Trophoblast cell (in vitro differentiated cells and primary cell): ENCODE measurements around the gene DOC2A.
A peak's percentile ranks its signal among the peaks of the same experiment; 100 is the strongest.

Experiments used
- DNase-seq, 2 donors: peaks; one replicate each; pipeline ENCODE4 v3.0.0-alpha.2; 2016
- H2AFZ ChIP-seq: 2 replicates; pipeline ENCODE4 v1.6.1; 2013; ENCODE audit warnings: low read length, moderate library complexity, mild to moderate bottlenecking; ENCODE audit not compliant: insufficient read depth, poor library complexity
- H2AK5ac ChIP-seq: 2 replicates; pipeline ENCODE4 v1.6.1; 2013; ENCODE audit warnings: mild to moderate bottlenecking, low read length
- H2BK120ac ChIP-seq: 2 replicates; pipeline ENCODE4 v1.6.1; 2013; ENCODE audit warnings: low read length, mild to moderate bottlenecking, moderate library complexity; ENCODE audit not compliant: insufficient read depth, poor library complexity
- H2BK12ac ChIP-seq: 2 replicates; pipeline ENCODE4 v1.6.1; 2013; ENCODE audit warnings: mild to moderate bottlenecking, low read length, moderate library complexity
- H2BK5ac ChIP-seq: 2 replicates; pipeline ENCODE4 v1.6.1; 2013; ENCODE audit warnings: low read length, low read depth, moderate library complexity, mild to moderate bottlenecking; ENCODE audit not compliant: poor library complexity
- H3K14ac ChIP-seq: 2 replicates; pipeline ENCODE4 v1.6.1; 2013; ENCODE audit warnings: mild to moderate bottlenecking, low read length
- H3K18ac ChIP-seq: 2 replicates; pipeline ENCODE4 v1.6.1; 2013; ENCODE audit warnings: mild to moderate bottlenecking, low read length
- H3K23ac ChIP-seq: 2 replicates; pipeline ENCODE4 v1.6.1; 2013; ENCODE audit warnings: low read length
- H3K27ac ChIP-seq: 2 replicates; pipeline ENCODE4 v1.5.1; 2013; ENCODE audit warnings: low read depth, mild to moderate bottlenecking, inconsistent platforms, low read length, moderate library complexity
- H3K27me3 ChIP-seq: 2 replicates; pipeline ENCODE4 v1.6.1; 2013; ENCODE audit warnings: inconsistent platforms, mild to moderate bottlenecking, low read length, moderate library complexity; ENCODE audit not compliant: insufficient read depth
- H3K36me3 ChIP-seq, 2 experiments: 1 replicate in 1 of 2; 2 replicates in 1 of 2; pipeline ENCODE4 v1.6.1; 2013; ENCODE audit warnings: low read length in 2 of 2, mild to moderate bottlenecking in 2 of 2, moderate library complexity in 1 of 2; ENCODE audit not compliant: insufficient read depth in 2 of 2, control insufficient read depth in 1 of 2
- H3K4ac ChIP-seq: 2 replicates; pipeline ENCODE4 v1.6.1; 2013; ENCODE audit warnings: low read depth, mild to moderate bottlenecking, low read length, moderate library complexity
- H3K4me1 ChIP-seq, 2 experiments: 1 replicate in 1 of 2; 2 replicates in 1 of 2; pipeline ENCODE4 v1.6.1; 2013; ENCODE audit warnings: low read length in 2 of 2, mild to moderate bottlenecking in 2 of 2, moderate library complexity in 1 of 2; ENCODE audit not compliant: insufficient read depth in 2 of 2, control insufficient read depth in 1 of 2
- H3K4me2 ChIP-seq: 2 replicates; pipeline ENCODE4 v1.6.1; 2013; ENCODE audit warnings: inconsistent platforms, mild to moderate bottlenecking, low read length, moderate library complexity
- H3K4me3 ChIP-seq: 2 replicates; pipeline ENCODE4 v1.5.1; 2013; ENCODE audit warnings: mild to moderate bottlenecking, low read depth, low read length, inconsistent platforms
- H3K79me1 ChIP-seq: one replicate; pipeline ENCODE4 v1.6.1; 2013; ENCODE audit warnings: low read length
- H3K79me2 ChIP-seq: 2 replicates; pipeline ENCODE4 v1.6.1; 2013; ENCODE audit warnings: low read length, mild to moderate bottlenecking; ENCODE audit not compliant: control insufficient read depth, insufficient read depth, poor library complexity
- H3K9ac ChIP-seq: 2 replicates; pipeline ENCODE4 v1.6.1; 2013; ENCODE audit warnings: mild to moderate bottlenecking, low read length
- H3K9me3 ChIP-seq: 2 replicates; pipeline ENCODE4 v1.6.1; 2013; ENCODE audit warnings: low read depth, mild to moderate bottlenecking, control low read depth, inconsistent platforms, low read length; ENCODE audit not compliant: insufficient read depth
- H4K12ac ChIP-seq: 2 replicates; pipeline ENCODE4 v1.6.1; 2013; ENCODE audit warnings: low read depth, mild to moderate bottlenecking, low read length, moderate library complexity
- H4K8ac ChIP-seq: 2 replicates; pipeline ENCODE4 v1.6.1; 2013; ENCODE audit warnings: low read depth, mild to moderate bottlenecking, low read length, moderate library complexity
- H4K91ac ChIP-seq: one replicate; pipeline ENCODE4 v1.6.1; 2013; ENCODE audit warnings: low read depth, mild to moderate bottlenecking, low read length, moderate library complexity
- WGBS: extraction: QIAGEN DNeasy Blood & Tissue Kit; methylation state at CpG from one replicate; pipeline ENCODE4 v1.1.7; 2013; ENCODE audit warnings: missing lambda C conversion rate; ENCODE audit not compliant: insufficient read length, insufficient coverage; ENCODE audit errors: extremely low coverage; 5-methylcytosine and 5-hydroxymethylcytosine counted together

Gene DOC2A

DNA sequence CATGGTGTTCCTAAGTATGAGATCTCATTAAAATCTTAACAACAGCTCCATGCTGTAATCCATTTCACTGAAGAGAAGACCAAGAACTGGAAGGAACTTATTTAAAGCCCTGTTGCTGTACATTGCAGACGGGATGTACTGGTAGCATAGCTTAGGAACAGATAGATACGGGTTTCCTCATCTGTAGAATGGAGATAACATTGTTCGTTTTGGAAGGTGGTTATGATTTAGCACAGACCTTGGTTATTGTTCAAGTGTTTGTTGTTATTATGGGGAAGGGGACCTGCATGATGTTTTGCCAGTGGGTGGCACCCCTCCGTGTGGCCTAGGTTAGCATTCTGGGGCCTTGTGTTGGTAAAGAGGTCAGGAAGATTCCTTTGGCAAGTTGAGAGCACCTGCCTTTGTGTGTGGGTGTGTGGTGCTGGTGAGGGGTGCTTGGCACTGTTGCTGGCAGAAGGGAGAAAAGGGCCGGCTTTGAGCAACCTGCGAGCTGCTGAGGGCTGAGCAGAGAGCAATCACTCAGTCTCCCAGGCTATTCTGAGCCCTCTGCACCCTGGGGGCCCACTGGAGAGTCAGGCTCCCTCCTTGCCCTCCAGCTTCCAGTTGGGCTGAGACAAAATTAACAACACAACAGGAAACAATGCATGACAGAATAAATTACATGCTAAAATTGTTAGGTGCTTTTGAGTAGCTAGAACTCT, 34.9 kb downstream of the DOC2A start:
- Histone ChIP-seq H2BK12ac (no peak overlapping the region), H2BK5ac (no peak overlapping the region), H2BK120ac (no peak overlapping the region), H4K8ac (no peak overlapping the region), H3K4ac (no peak overlapping the region), H2AK5ac (no peak overlapping the region), H4K91ac (no peak overlapping the region), H3K4me3 (no peak overlapping the region), H3K14ac (no peak overlapping the region), H3K79me2 (peaks cover 15% of the 10 kb centered on the region), H3K18ac (no peak overlapping the region), H3K27me3 (no peaks in the 10 kb centered on the region), H3K9me3 (no peaks in the 10 kb centered on the region), H3K79me1 (peaks cover 10% of the 10 kb centered on the region), H3K4me1 (peaks cover 9 to 22% of the 10 kb centered on the region in 2 experiments), H2AFZ (no peak overlapping the region), H4K12ac (no peak overlapping the region), H3K27ac (no peak overlapping the region), H3K23ac (no peak overlapping the region), H3K36me3 (peaks cover 34 to 42% of the 10 kb centered on the region in 2 experiments), H3K9ac (no peak overlapping the region), H3K4me2 (peak overlapping the region; percentile 42)
- DNase-seq = peak in 1 of 2 donors; percentile 25
- no CpG with 5 or more reads among the region's 6 CpGs for WGBS

DNA sequence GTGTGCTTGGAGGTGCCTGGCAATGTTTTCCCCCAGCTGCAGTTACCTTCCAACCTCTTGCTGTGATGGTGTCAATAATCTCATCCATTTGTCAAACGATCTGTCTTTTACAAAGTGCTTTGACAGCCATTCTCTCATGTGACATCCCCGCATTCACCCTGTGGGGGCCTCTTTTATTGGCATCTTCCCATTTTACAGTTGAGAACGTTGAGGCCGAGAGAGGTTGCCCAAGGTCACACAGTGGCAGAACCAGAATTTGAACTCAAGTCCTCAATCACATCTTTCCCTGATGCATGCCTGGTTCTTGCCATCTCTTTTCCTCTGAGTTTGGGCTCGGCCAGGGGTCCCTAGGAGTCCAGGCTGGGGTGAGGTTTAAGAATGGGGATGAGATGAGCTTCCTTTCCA, 35.7 kb downstream of the DOC2A start:
- H2AK5ac ChIP-seq = no peak overlapping the region

DNA sequence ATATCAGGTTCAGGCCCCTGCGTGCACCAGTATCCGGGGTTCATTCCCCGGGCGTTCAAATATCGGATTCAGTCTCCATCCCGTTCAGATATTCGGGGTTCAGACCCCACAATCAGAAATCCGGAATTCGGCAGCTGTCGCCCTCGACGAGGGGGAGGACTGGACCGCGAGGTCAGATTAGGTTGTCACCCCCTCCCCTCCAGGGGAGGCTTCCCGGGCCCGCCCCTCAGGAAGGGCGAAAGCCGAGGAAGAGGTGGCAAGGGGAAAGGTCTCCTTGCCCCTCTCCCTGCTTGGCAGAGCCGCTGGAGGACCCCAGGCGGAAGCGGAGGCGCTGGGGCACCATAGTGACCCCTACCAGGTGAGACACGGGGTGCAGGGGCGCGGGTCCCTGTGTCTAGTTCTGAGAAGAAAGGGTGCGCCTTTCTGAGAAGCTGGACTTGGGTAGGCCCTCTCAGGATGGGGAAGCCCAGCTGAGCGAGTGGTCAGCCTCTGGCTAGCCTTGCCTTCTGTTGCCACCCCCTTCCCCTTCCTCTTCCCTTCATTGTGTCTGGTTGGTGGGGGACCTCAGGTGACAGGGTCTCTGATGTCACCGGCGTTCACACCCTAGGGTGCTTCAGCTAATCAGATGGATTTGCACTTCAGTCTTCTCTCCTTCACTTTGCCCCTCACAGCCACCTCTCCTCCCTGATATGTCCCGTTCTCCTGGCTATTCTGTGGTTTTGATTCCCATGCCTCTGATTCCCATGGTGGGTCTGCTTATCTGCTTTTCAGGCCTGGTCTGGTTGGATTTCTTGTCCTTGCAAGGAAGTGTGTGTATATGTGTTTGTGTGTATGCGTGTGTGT, 36.3 kb downstream of the DOC2A start:
- H3K18ac ChIP-seq = no peak overlapping the region
- H3K9ac ChIP-seq = peak overlapping the region; percentile 99
- H3K4ac ChIP-seq = peak overlapping the region; percentile 25
- WGBS = no CpG with 5 or more reads among the region's 31 CpGs
- H2AFZ ChIP-seq = no peak overlapping the region
- H2BK120ac ChIP-seq = peak overlapping the region; percentile 1
- peak overlapping the region; percentile 96 for H3K4me3 ChIP-seq
- peak overlapping the region; percentile 8 for H2AK5ac ChIP-seq
- H4K91ac ChIP-seq = peak overlapping the region; percentile 84
- H3K23ac ChIP-seq = no peak overlapping the region
- peak overlapping the region; percentile 6 for H4K12ac ChIP-seq
- no peaks in the 10 kb centered on the region for H3K27me3 ChIP-seq
- H3K9me3 ChIP-seq = no peaks in the 10 kb centered on the region
- H3K79me1 ChIP-seq = peaks cover 10% of the 10 kb centered on the region
- peaks cover 34 to 36% of the 10 kb centered on the region in 2 experiments for H3K36me3 ChIP-seq
- H3K27ac ChIP-seq = no peak overlapping the region
- H3K79me2 ChIP-seq = peaks cover 15% of the 10 kb centered on the region
- H4K8ac ChIP-seq = peak overlapping the region; percentile 1
- DNase-seq = peak in 1 of 2 donors; percentile 7
- no peak overlapping the region for H2BK12ac ChIP-seq
- peaks cover 9 to 22% of the 10 kb centered on the region in 2 experiments for H3K4me1 ChIP-seq
- H3K4me2 ChIP-seq = peak overlapping the region; percentile 93
- H2BK5ac ChIP-seq = peak overlapping the region; percentile 44
- peak overlapping the region; percentile 29 for H3K14ac ChIP-seq

More for the DNA sequence above, 35.7 kb downstream of the DOC2A start:
- peak overlapping the region; percentile 6 for H4K12ac ChIP-seq
- peaks cover 9 to 22% of the 10 kb centered on the region in 2 experiments for H3K4me1 ChIP-seq
- H3K79me1 ChIP-seq = peaks cover 10% of the 10 kb centered on the region
- no peak overlapping the region for H2BK12ac ChIP-seq
- no peak for DNase-seq
- no peaks in the 10 kb centered on the region for H3K27me3 ChIP-seq
- H4K8ac ChIP-seq = no peak overlapping the region
- H3K9me3 ChIP-seq = no peaks in the 10 kb centered on the region
- no peak overlapping the region for H3K23ac ChIP-seq
- H4K91ac ChIP-seq = no peak overlapping the region
- WGBS = no CpG with 5 or more reads among the region's 5 CpGs
- H2BK5ac ChIP-seq = no peak overlapping the region
- H3K18ac ChIP-seq = no peak overlapping the region
- H2AFZ ChIP-seq = no peak overlapping the region
- peaks cover 31 to 39% of the 10 kb centered on the region in 2 experiments for H3K36me3 ChIP-seq
- no peak overlapping the region for H3K9ac ChIP-seq
- no peak overlapping the region for H3K4me3 ChIP-seq
- no peak overlapping the region for H2BK120ac ChIP-seq
- peak overlapping the region; percentile 25 for H3K4ac ChIP-seq
- peak overlapping the region; percentile 93 for H3K4me2 ChIP-seq
- peak overlapping the region; percentile 29 for H3K14ac ChIP-seq
- no peak overlapping the region for H3K27ac ChIP-seq
- peaks cover 15% of the 10 kb centered on the region for H3K79me2 ChIP-seq

DNA sequence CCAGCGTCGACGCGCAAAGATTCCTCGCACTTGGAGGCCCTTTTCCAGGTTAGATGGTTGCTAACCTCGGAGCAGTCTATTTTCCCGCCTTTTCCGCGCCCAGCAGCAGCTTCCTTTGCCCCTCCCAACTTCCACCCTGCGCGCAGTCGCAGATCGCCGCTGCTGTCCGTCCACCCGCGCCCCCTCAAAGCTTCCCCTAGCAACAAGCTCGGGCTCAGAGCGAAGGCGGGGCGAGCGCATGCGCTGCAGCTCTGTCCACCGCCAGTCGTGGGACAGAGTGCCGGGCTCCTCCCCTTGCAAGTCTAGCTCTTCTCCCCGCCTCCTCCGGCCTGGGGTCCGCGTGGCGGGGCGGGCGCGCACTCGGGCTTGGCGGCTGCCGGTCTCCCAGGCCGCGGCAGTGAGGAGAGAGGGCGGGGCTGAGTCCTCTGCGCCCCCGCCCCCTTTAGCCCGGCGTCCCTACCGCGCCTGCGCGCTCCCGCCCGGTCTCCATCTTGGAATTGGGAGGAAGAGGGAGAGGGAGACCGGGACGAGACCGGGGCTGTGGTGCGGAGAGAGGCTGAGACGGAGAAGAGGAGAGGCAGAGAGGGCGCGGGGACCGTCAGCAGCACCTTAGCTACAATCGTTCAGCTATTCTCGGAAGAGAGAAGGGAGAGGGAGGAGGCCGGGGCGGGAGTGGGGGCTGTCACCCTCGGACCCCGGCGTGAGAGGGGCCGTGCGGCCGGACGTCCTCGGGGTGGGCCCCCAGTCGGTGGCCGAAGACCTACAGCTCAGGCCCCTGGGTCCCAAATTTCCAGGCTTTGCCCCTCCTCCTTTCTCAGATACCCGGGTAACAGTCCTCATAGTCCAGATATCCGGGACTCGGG, 37.2 kb downstream of the DOC2A start, which contains the start of gene TAOK2:
TSS of gene TAOK2 (plus strand) at position 485 of the 863 bp plus-strand sequence. CDS start 3,905 bp downstream, outside the sequence.
- H2BK5ac ChIP-seq = peak within 1 kb of the TSS; percentile 44
- H2AK5ac ChIP-seq = peak within 1 kb of the TSS; percentile 20
- H4K91ac ChIP-seq = peak within 1 kb of the TSS; percentile 84
- H2BK12ac ChIP-seq = peak within 1 kb of the TSS; percentile 25
- peak; percentile 99 to 100 for DNase-seq
- H3K4me2 ChIP-seq = peak within 1 kb of the TSS; percentile 93
- H3K79me1 ChIP-seq = peaks cover 10% of the 10 kb centered on the region
- H3K9ac ChIP-seq = peak within 1 kb of the TSS; percentile 99
- peak within 1 kb of the TSS; percentile 88 for H3K14ac ChIP-seq
- peaks cover 9 to 22% of the 10 kb centered on the region in 2 experiments for H3K4me1 ChIP-seq
- peak within 1 kb of the TSS; percentile 57 for H4K12ac ChIP-seq
- peak within 1 kb of the TSS; percentile 81 for H4K8ac ChIP-seq
- no CpG with 5 or more reads among the region's 75 CpGs for WGBS
- peak within 1 kb of the TSS; percentile 42 for H3K23ac ChIP-seq
- H3K27me3 ChIP-seq = no peaks in the 10 kb centered on the region
- H3K4ac ChIP-seq = peak within 1 kb of the TSS; percentile 48
- peaks cover 15% of the 10 kb centered on the region for H3K79me2 ChIP-seq
- peak within 1 kb of the TSS; percentile 51 for H2AFZ ChIP-seq
- H3K4me3 ChIP-seq = peak within 1 kb of the TSS; percentile 96
- no peaks in the 10 kb centered on the region for H3K9me3 ChIP-seq
- peak within 1 kb of the TSS; percentile 72 for H2BK120ac ChIP-seq
- H3K18ac ChIP-seq = peak within 1 kb of the TSS; percentile 44
- H3K36me3 ChIP-seq = peaks cover 30 to 32% of the 10 kb centered on the region in 2 experiments
- H3K27ac ChIP-seq = peak within 1 kb of the TSS; percentile 88
